Upper lobe of left lung (tissue), 6 donors: ENCODE measurements around the gene DOCK4. TPM values are rescaled to one million over a fixed set of nuclear protein-coding genes. Genes with fewer than 3 reads are reported as not detected.

Experiments used
- ATAC-seq, 2 donors: fragments of 200-7000 bp; cut with Tn5 transposase; one replicate each; pipeline ENCODE4 v1.9.1; 2022; ENCODE audit warnings: mild to moderate bottlenecking in 2 of 2, moderate library complexity in 2 of 2; ENCODE audit not compliant: low FRiP score in 2 of 2
- DNase-seq, 2 donors: peaks; one replicate each; pipeline ENCODE4 v3.0.0-alpha.2; 2019 to 2020
- H3K27ac ChIP-seq, 4 donors: fragments of 200-600 bp; sonication (generic); one replicate each; pipeline ENCODE4 v1.5.1; 2016 to 2019
- H3K27me3 ChIP-seq, 4 donors: fragments of 200-600 bp; sonication (generic); one replicate each; pipeline ENCODE4 v1.5.1; 2017 to 2019
- H3K36me3 ChIP-seq, 4 donors: fragments of 200-600 bp; sonication (generic); one replicate each; pipeline ENCODE4 v1.5.1; 2016 to 2019
- H3K4me1 ChIP-seq, 4 donors: fragments of 200-600 bp; sonication (generic); one replicate each; pipeline ENCODE4 v1.5.1; 2018 to 2019
- H3K4me3 ChIP-seq, 4 donors: fragments of 200-600 bp; sonication (generic); one replicate each; pipeline ENCODE4 v1.5.1; 2017 to 2019; ENCODE audit warnings: mild to moderate bottlenecking in 2 of 4, moderate library complexity in 1 of 4
- H3K9me3 ChIP-seq, 4 donors: fragments of 200-600 bp; sonication (generic); one replicate each; pipeline ENCODE4 v1.5.1; 2018 to 2019
- CTCF ChIP-seq, 6 experiments: fragments of 450-650 bp in 4 of 6; fragments of 200-600 bp in 2 of 6; sonication (generic) in 2 of 6; IDR thresholded peaks; one replicate each; pipeline ENCODE4 v1.5.1; 2016 to 2019; ENCODE audit warnings: antibody characterized with exemption in 6 of 6
- EP300 ChIP-seq, 4 donors: sonication (generic); formaldehyde crosslinking; IDR thresholded peaks; one replicate each; pipeline ENCODE4 v1.5.1; 2017; ENCODE audit warnings: antibody characterized with exemption in 4 of 4, control low read depth in 2 of 4
- POLR2A ChIP-seq, 4 donors: fragments of 450-650 bp; IDR thresholded peaks; one replicate each; pipeline ENCODE4 v1.5.1; 2016 to 2017; ENCODE audit warnings: antibody characterized with exemption in 4 of 4, mild to moderate bottlenecking in 2 of 4
- POLR2AphosphoS5 ChIP-seq, 2 donors: sonication (generic); formaldehyde crosslinking; IDR thresholded peaks; one replicate each; pipeline ENCODE4 v1.5.1; 2017; ENCODE audit warnings: antibody characterized with exemption in 2 of 2
- WGBS, 2 donors: methylation state at CpG; one replicate each; pipeline ENCODE4 v1.1.5; 2017 to 2018; 5-methylcytosine and 5-hydroxymethylcytosine counted together
- total RNA-seq, 6 donors: library from RNA; depleted of rRNA in 4 of 6; stranded (reverse); fragments of >200 nt in 4 of 6; gene quantifications; one replicate each; pipeline versions ENCODE4 v1.1.0 to v1.2.1, GENCODE V29; 2016 to 2021
- donor health status: DM: no; HTN: no; CAD: no; lungs with moderate emphysema.
- donor health status: DM: no; HTN: yes; CAD: no; lungs with severe emphysema.

DOCK4 gene
- total RNA-seq, 6 donors from 2014 or later: 53.6 to 166 (median 100) TPM

GRCh38 chr7:111833466-111833865 lies 372.7 kb downstream of the DOCK4 start:
- Histone ChIP-seq H3K4me3 (no peak overlapping the region), H3K4me1 (no peaks in the 10 kb centered on the region), H3K27ac (peak overlapping the region in 1 of 4 donors; percentile 48), H3K27me3 (no peaks in the 10 kb centered on the region), H3K36me3 (peaks cover 0 to 65% (median 2%) of the 10 kb centered on the region in 4 donors), H3K9me3 (no peaks in the 10 kb centered on the region)
- DNase-seq (no peak), ATAC-seq (peak in 1 of 2 donors; percentile 28)
- TF ChIP-seq POLR2AphosphoS5 (IDR thresholded peaks at IDR 0.05): no peak

GRCh38 chr7:111832174-111832573 lies 374.0 kb downstream of the DOCK4 start:
- no peak for ATAC-seq
- Histone ChIP-seq H3K9me3 (no peaks in the 10 kb centered on the region), H3K27ac (peak overlapping the region in 1 of 4 donors; percentile 12), H3K27me3 (no peaks in the 10 kb centered on the region), H3K4me1 (no peaks in the 10 kb centered on the region), H3K4me3 (no peak overlapping the region), H3K36me3 (peaks cover 0 to 74% (median 2%) of the 10 kb centered on the region in 4 donors)
- TF ChIP-seq EP300 (IDR thresholded peaks at IDR 0.05) (no peak), CTCF (IDR thresholded peaks at IDR 0.05) (no peak), POLR2AphosphoS5 (IDR thresholded peaks at IDR 0.05) (no peak), POLR2A (IDR thresholded peaks at IDR 0.05) (no peak)
- WGBS, 2 donors: 82 to 95% methylated on average over 5 of the region's 5 CpGs
- no peak for DNase-seq

- H3K4me1 ChIP-seq: no peaks in the 10 kb centered on the region
- no peaks in the 10 kb centered on the region for H3K9me3 ChIP-seq
- 98% methylated on average over 2 of the region's 2 CpGs for WGBS, 2 donors
- TF ChIP-seq EP300 (IDR thresholded peaks at IDR 0.05) (no peak), POLR2AphosphoS5 (IDR thresholded peaks at IDR 0.05) (no peak), POLR2A (IDR thresholded peaks at IDR 0.05) (no peak), CTCF (IDR thresholded peaks at IDR 0.05) (no peak)
- H3K36me3 ChIP-seq: peaks cover 0 to 66% (median 2%) of the 10 kb centered on the region in 4 donors
- H3K27ac ChIP-seq: no peak overlapping the region
- ATAC-seq (no peak), DNase-seq (no peak)
- no peak overlapping the region for H3K4me3 ChIP-seq
- no peaks in the 10 kb centered on the region for H3K27me3 ChIP-seq
These were observed 377.0 kb downstream of the DOCK4 start for GRCh38 chr7:111829221-111829620.

GRCh38 chr7:111827863-111828504 lies 378.2 kb downstream of the DOCK4 start:
- no peak overlapping the region for H3K27ac ChIP-seq
- no peaks in the 10 kb centered on the region for H3K4me1 ChIP-seq
- H3K4me3 ChIP-seq: no peak overlapping the region
- no peaks in the 10 kb centered on the region for H3K9me3 ChIP-seq
- 79 to 89% methylated on average over 1 of the region's 1 CpG for WGBS, 2 donors
- no peak for TF ChIP-seq POLR2AphosphoS5 (IDR thresholded peaks at IDR 0.05)
- no peak for TF ChIP-seq CTCF (IDR thresholded peaks at IDR 0.05)
- TF ChIP-seq EP300 (IDR thresholded peaks at IDR 0.05): no peak
- ATAC-seq (peak in 1 of 2 donors; percentile 69), DNase-seq (peak in 1 of 2 donors; percentile 59)
- H3K27me3 ChIP-seq: no peaks in the 10 kb centered on the region
- H3K36me3 ChIP-seq: peaks cover 0 to 54% (median 2%) of the 10 kb centered on the region in 4 donors

GRCh38 chr7:111825046-111825445 lies 381.2 kb downstream of the DOCK4 start:
- Histone ChIP-seq H3K4me3 (no peak overlapping the region), H3K27ac (no peak overlapping the region), H3K36me3 (peaks cover 0 to 61% (median 4%) of the 10 kb centered on the region in 4 donors), H3K4me1 (no peaks in the 10 kb centered on the region), H3K9me3 (no peaks in the 10 kb centered on the region), H3K27me3 (no peaks in the 10 kb centered on the region)
- ATAC-seq (no peak), DNase-seq (no peak)
- no peak for TF ChIP-seq POLR2A (IDR thresholded peaks at IDR 0.05)
- no peak for TF ChIP-seq EP300 (IDR thresholded peaks at IDR 0.05)
- TF ChIP-seq POLR2AphosphoS5 (IDR thresholded peaks at IDR 0.05): no peak
- no peak for TF ChIP-seq CTCF (IDR thresholded peaks at IDR 0.05)
- WGBS, 2 donors: 90 to 92% methylated on average over 2 of the region's 2 CpGs
